ENCODE results near the gene KLF2.
"Not testable (repeated sequence)": the region's sequence is repeated elsewhere in the genome, so short reads cannot be mapped to it uniquely, and the experiment has no call there.

KLF2 gene

GRCh38 chr19:16338470-16339360, 14.1 kb downstream of the KLF2 start:
- peak; percentile 88 for DNase-seq (ENCODE audit: low read depth)

GRCh38 chr19:16339361-16339725, 14.7 kb downstream of the KLF2 start:
- no peak for DNase-seq (ENCODE audit: low read depth)

- no peak for DNase-seq (ENCODE audit: low read depth)
Observed at GRCh38 chr19:16340092-16340491, 15.5 kb downstream of the KLF2 start.

- DNase-seq (ENCODE audit: low read depth) = no peak
Observed at GRCh38 chr19:16340654-16341053, 16.0 kb downstream of the KLF2 start.

- peak; percentile 55 for DNase-seq (ENCODE audit: low read depth)
Observed at GRCh38 chr19:16342002-16342715, 17.5 kb downstream of the KLF2 start.

GRCh38 chr19:16343156-16343555, 18.5 kb downstream of the KLF2 start:
- DNase-seq (ENCODE audit: low read depth) = no peak

GRCh38 chr19:16345457-16345856, 20.8 kb downstream of the KLF2 start:
- DNase-seq (ENCODE audit: low read depth) = no peak

GRCh38 chr19:16347099-16347498, 22.5 kb downstream of the KLF2 start:
- DNase-seq (ENCODE audit: low read depth) = not testable (repeated sequence)

GRCh38 chr19:16347706-16348105, 23.1 kb downstream of the KLF2 start:
- no peak for DNase-seq (ENCODE audit: low read depth)

GRCh38 chr19:16349551-16350152, 25.0 kb downstream of the KLF2 start:
- DNase-seq (ENCODE audit: low read depth) = no peak

GRCh38 chr19:16351133-16351809, 26.6 kb downstream of the KLF2 start:
- DNase-seq (ENCODE audit: low read depth) = no peak

- DNase-seq (ENCODE audit: low read depth) = no peak
Observed at GRCh38 chr19:16355293-16356043, 30.8 kb downstream of the KLF2 start.

GRCh38 chr19:16358456-16358855, 33.8 kb downstream of the KLF2 start:
- no peak for DNase-seq (ENCODE audit: low read depth)

- no peak for DNase-seq (ENCODE audit: low read depth)
Observed at GRCh38 chr19:16359074-16359473, 34.4 kb downstream of the KLF2 start.

- DNase-seq (ENCODE audit: low read depth) = no peak
Observed at GRCh38 chr19:16359964-16360363, 35.3 kb downstream of the KLF2 start.

GRCh38 chr19:16360738-16361137, 36.1 kb downstream of the KLF2 start:
- no peak for DNase-seq (ENCODE audit: low read depth)

GRCh38 chr19:16361254-16361653, 36.6 kb downstream of the KLF2 start:
- DNase-seq (ENCODE audit: low read depth) = no peak

- no peak for DNase-seq (ENCODE audit: low read depth)
Observed at GRCh38 chr19:16361926-16362325, 37.3 kb downstream of the KLF2 start.

GRCh38 chr19:16363133-16363851, 38.7 kb downstream of the KLF2 start:
- DNase-seq (ENCODE audit: low read depth) = no peak

- DNase-seq (ENCODE audit: low read depth) = no peak
Observed at GRCh38 chr19:16363852-16364230, 39.2 kb downstream of the KLF2 start.
